GM21515 (cell line): ENCODE measurements around the gene FBXO7.

ENCODE experiments used
- ATAC-seq: cut with Tn5 transposase; IDR thresholded peaks from one replicate; pipeline ENCODE4 v1.9.1; 2021; ENCODE audit not compliant: unreplicated experiment

FBXO7 gene

DNA sequence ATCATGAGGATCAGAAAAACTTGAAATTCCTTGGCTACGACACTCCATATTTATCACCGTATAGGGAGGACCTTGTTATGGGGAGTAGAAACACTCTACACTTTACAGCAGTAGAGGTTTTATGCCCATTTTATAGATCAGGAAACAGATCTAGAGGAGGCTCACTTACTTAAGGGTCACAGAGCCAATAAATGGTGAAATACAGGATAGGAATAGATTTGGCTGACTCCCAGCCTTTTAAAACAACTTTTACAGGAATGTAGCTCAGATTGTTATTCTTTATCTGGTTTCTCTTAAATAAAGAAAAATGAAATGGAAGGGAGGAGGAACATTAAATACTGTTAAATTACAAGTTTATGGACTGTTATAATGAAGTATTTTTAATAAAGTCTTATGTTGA is 14.8 kb downstream of the FBXO7 start:
- no peak for ATAC-seq

DNA sequence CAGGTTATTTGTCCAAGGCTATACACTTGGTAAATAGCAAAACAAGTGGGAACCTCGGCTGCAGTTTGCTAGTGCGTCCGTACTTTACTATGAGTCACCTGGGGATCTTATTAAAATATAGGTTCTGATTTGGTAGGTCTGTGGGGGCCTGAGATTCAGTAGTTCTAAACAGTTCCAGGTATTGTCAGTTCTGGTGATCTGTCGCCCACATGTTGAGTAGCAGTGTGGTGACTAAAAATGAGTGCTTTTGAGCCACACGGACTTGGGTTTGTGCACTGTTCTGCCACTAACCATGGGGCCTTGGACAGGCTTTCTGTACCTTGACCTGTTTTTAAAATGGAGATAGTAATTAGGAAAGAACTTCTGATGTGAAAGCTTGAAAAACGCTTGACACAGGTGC is 15.7 kb downstream of the FBXO7 start:
- no peak for ATAC-seq

DNA sequence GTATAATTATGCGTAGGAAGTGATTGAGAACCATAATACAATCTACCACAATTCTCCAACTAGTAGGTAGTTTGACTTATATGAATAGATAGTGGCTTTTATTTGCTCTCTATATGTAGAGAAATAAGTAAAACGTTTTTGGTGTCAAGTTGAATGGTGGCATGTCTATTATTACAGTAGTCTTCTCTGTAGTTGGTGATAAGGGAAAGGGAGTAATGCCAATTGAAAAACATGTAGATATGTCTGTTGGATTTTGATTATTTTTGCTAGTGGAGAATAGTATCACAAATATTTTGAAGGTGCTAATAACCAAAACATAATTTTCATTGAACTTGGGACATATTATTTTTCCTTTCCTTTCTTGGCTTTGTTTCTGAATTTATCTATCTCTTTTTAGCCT is 17.5 kb downstream of the FBXO7 start:
- no peak for ATAC-seq

DNA sequence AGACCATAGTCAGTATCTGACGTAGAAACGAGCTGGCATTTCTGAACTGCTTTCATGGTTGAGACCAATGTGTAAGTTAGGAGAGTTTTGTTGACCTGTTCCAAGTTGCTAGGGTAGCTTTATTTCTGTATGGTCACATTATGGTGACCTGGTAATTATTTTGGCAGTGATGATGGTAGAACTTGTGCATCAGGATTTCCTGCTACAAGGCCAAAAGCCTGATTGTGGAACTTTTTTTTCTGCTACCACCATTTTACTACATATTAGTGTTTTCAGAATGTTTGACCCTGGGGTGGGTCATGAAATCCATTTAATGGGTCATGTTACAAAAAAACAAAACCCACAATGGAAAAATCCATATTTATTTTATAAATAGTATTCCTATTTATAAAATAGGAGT is 18.9 kb downstream of the FBXO7 start:
- no peak for ATAC-seq

DNA sequence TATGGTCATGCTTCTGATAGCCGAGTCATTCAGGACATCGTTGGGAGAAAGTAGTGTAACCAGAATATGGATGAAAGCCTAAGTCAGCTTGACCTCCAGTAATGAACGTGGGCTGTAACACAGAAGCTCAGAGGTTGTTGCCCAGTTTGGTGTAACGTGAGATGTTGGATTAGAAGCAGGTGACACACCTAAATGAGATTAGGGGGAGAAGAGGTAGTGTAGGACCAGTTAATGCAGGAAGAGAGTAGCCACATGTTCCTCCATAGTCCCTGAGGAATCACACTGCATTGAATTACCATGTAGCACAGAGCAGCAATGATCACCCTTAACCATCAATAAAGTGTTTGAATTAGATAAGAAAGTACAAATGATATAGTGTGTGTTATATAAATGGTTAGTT is 20.4 kb downstream of the FBXO7 start:
- no peak for ATAC-seq

DNA sequence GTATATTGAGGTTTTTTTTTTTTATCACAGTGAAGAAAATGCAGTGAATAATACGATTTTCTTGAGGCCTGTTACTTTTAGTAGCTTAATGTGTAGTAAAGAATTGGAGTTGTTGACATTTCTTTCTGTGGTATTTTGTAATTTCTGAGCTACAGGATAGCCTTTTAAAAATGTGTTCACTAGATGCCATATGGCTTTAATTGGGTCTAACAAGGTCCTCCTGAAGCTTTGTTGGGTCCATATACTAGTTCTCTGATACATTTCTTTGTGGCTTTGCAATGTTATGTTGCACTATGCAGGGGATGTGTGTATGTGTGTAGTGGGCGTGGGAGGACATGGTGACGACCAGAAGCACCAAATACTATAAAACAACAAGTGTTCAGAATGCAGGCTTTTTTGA is 25.1 kb downstream of the FBXO7 start:
- ATAC-seq: no peak

DNA sequence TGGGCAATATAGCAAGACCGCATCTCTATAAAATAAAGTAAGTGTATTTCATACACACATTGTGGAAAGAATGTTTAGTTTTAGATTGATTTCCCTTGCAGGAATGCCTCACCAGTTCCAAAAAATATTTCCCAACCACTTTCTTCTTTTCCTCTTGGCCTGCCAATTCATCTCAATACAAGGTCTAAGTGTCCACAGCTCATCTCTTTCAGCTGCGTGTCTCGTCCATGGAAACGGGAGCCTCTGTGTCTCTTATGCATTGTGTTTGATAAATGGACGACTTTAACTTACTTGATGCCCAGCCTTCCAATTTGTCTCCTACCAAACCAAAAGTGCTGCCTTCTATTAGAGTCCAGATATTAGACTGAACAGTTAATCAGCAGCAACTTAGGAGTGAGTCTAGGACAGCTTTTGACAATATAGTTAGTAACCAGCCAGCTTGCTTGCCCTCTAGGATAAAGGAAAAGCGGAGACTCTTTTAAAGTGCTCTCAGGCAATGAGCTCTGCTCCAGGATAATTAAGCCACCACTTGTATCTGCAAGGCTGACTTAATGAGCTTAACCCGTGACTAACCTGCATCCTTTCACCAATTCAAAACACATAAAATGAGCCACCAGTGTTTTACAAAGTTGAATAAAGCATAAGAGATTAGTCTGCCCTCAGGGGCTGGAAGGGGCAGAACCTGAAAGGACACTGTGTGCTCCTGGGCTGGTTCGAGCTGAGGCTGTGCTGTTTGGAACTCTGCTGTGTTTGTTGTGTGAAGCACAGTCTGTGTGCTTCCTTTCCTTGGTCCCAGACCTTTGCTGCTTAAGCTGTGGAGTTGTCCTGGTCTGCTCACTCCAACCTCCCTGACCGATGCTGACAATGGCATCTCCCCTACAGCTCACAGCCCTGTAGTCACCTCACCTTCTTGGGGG is 27.5 kb downstream of the FBXO7 start:
- ATAC-seq: no peak

DNA sequence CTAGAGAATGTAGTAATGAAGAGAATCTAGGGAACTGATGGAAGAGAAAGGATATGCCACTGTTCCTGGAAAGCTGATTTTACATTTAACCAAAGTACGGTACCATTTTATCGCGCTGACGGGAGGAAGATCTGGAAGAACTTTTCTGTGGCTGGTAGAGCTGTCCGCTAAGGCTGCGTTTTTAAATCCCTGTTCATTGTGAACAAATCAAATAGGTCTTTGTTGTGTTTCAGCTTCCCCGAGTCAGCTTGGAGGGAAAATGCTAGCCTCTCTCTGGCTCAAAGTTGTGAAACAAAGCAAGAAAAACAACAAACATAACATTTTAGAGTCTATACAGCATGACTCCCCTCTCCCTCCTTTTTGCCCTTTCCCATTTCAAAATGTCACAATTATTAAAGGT is 34.4 kb downstream of the FBXO7 start:
- no peak for ATAC-seq

DNA sequence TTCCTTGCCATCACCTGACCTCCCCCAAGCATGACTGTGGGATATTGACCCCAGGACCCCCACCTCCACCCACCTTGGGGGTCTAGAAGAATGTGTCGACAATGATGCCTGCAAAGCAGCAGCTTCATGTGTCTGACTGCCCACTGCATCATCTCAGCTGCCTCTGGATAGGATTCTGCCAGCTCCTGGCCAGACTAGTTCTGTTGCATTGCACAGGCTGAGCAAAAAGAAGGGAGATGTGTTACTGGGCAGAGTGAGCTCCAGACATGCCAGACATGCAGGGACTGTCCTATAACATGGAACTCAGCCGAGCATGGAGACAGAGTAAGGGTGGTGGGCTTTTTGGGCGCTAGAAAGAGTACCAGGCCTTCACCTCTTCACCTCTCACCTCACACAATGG is 36.7 kb downstream of the FBXO7 start:
- ATAC-seq: no peak

DNA sequence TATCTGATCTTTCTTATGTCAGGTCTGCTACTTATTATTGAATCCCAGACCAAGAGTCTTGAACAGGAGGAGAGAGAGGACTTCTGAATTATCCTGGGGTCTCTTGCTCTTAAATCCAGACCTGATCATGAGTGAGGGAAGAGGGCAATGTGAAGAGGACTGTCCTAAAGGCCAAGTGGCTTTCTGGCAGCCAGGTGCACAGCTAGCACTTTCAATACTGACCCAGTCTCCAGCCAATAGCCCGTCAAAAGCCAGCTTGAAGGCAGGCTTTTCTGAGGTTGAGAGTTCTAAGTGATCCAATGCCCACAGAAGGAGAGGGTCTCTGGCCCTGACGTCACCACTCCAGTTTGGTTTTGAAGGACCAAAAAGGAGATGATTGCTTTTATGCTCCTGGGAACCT is 37.2 kb downstream of the FBXO7 start:
- no peak for ATAC-seq

DNA sequence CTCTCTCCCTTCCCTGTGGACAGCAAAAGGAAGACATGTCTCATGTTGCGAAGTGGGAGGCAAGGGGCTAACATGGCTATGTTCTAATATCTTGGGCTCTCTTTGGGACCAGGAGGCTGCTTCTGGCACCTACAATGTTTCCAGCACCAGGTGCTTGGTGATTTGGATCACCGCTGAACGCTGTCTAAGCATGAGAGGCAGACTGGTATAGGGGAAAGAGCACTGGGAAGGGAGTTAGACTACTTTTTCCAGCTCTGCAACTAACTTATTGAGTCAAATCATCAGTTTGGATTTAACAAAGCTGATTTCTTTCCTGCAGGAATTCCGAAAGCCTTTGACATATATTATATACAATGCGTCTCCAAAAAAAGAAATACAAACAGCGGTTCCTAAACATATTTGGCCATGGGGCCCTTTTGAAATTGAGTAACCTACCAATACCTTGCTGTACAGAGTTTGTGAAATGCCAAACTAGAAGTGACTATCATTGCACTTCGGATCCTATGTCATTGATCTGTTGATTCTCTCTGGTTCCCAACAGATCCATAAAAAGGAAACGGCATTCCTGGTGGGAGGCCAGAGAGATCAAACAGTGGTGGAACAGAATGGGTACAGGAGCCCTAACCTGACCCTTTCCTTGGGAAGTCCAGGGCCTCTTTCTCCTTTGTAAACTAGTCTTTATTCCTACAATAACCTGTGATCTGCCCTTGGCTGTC is 37.8 kb downstream of the FBXO7 start:
- ATAC-seq: no peak

DNA sequence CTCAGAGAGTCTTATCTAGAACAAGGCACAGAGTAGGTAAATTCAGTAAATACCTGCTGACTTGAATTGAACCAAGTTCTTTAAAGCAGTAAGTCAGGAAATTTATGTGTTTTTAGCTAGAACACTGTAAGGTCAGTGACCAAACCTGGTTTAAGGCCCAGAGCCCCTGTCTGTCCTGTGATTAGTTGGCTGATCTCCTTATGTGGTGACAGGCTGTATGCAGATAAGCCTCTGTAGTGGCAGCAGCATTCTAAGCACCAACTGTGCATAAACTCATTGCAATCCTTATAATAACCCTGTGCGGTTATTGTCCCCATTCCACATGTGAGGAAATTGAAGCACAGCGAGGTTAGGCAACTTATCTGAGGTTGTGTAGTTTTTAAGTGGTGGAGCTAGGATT is 40.5 kb downstream of the FBXO7 start:
- no peak for ATAC-seq

DNA sequence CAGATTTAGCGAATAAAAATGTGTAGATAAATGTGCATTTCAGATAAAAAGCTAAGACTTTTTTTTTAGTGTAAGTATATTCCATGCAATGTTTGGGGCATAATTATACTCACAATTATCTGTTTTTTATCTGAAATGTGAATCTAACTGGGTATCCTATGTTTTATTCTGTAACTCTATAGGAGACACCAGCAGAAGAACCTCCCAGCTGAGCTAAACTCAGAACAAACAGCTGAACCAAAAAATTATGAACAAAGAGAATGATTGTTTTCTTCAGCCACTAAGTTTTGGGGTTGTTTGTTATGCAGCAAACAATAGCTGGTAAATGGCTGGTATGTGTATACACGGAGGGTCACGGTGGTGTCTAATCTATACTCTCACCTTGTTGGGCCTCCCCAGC is 42.9 kb downstream of the FBXO7 start:
- ATAC-seq: no peak

DNA sequence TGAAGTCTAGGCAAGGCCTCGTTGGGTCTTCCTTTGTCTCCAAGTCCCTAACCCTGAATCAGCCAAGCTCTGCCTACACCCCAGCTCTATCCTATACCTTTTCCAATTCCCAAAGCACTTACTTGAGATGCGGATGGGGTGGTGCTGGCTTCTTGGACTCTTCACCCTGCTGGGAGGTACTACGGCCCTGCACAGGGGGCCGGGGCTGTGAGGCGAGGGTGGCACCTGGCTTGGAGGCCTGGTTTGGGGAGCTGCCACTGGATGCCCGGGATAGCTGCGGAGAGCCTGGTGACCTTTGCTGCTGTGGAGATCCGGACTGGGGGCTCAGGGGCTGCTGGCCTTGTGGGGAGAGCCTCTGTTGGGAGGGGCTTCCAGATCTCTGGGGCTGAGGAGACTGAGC is 43.3 kb downstream of the FBXO7 start:
- ATAC-seq: no peak

DNA sequence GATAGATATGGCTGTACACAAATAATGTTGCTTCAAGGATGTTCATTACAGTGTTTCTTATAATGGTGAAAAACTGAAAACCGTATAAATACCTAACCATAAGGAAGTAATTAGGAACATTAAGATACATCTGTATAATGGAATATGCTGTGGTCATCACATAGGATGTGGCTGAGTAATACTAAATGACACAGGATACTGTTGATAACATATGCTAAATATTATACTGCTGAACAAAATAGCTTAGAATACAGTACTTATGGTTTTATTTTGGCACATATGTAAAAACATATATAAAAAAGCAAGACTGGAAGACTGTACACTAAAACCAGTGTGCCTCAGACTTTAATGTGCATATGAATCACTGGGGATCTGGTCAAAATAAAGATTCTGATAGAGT is 43.8 kb downstream of the FBXO7 start:
- no peak for ATAC-seq

DNA sequence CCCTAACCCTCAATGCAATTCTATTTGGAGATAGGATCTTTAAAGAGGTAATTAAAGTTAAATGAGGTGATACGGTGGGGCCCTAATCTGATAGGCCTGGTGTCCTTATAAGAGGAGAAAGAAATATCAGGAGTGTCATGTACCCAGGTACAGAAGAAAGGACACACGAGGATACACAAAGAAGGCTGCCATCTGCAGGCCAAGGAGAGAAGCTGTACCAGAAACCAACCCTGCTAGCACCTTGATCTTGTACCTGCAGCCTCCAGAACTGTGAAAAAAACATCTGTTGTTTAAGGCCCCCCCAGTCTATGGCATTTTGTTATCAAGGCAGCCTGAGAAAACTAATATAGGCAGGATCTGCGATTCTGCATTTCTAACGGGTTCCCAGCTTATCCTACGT is 44.2 kb downstream of the FBXO7 start:
- no peak for ATAC-seq

DNA sequence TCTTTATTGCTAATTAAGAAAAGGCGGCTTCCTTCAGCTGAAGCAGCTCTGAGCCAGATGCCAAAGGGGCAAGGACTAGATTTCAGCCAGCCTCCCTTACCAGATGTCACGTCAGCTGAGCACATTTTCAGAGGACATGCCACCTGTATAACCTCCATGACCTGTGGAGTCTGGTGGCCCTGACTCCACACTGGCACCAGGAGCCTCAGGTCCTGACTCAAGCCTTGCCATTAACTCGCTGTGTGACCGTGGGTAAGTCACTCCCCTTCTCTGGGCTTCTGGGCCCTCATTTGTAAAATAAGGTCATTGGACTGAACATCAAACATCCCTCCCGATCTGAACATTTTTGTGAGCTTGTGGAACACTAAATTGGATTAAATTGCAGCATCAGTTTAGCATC is 46.0 kb downstream of the FBXO7 start:
- ATAC-seq: no peak

DNA sequence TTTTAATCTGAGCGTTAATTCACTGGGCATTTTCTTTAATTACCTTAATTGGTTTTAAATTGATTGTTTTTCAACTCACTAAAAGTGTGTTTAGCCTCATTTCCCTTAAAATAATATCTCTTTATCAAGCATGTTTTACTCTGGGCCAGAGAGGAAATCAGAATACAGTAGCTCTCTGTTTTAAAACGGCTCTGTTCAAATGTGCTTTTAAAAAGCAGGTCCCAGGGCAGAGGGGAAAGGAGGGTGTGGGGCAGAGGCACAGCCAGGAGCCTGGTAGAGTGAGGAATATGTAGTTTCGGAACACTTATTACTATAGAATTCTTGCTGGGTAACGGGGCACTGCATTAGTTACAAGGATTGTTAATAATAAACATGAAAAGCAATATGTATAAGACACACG is 47.6 kb downstream of the FBXO7 start:
- no peak for ATAC-seq

DNA sequence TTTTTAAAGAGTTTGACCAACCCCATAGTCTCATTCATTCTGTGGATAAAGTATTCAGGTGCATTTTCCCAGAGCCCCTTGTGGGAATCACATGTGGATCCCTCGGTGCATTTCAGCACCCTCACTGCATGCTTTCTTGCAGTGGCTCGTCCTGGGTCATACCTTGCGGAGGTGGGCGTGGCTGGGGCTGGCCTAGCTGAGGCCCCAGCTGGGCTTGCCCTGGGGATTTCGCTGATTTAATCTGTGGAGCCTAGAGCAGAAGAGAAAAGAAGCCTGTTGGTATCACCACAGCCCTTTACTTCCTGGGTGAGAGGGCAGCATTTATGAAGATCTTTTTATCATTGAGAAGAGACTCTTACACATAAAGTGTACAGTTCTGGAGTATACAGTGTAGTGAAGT is 53.1 kb downstream of the FBXO7 start:
- ATAC-seq: no peak

DNA sequence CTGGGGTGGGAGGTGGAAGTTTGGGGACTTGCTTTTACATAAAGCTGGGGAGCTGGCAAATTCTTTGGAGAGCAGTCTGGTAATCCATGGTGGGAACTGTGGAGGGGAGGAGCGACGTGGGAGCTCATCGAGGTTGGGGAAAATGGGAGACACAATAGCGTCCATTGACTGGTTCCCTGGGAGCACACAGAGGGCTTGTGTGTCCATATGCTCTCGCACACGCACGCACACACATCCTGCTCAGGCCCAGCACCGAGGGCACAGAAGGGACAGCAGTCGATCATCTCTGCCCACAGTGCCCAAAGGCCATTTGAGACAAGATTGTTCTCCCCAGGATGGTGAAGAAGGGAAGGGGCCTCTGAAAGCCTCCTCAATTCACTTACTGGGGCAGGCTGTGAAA is 53.7 kb downstream of the FBXO7 start:
- ATAC-seq: no peak

DNA sequence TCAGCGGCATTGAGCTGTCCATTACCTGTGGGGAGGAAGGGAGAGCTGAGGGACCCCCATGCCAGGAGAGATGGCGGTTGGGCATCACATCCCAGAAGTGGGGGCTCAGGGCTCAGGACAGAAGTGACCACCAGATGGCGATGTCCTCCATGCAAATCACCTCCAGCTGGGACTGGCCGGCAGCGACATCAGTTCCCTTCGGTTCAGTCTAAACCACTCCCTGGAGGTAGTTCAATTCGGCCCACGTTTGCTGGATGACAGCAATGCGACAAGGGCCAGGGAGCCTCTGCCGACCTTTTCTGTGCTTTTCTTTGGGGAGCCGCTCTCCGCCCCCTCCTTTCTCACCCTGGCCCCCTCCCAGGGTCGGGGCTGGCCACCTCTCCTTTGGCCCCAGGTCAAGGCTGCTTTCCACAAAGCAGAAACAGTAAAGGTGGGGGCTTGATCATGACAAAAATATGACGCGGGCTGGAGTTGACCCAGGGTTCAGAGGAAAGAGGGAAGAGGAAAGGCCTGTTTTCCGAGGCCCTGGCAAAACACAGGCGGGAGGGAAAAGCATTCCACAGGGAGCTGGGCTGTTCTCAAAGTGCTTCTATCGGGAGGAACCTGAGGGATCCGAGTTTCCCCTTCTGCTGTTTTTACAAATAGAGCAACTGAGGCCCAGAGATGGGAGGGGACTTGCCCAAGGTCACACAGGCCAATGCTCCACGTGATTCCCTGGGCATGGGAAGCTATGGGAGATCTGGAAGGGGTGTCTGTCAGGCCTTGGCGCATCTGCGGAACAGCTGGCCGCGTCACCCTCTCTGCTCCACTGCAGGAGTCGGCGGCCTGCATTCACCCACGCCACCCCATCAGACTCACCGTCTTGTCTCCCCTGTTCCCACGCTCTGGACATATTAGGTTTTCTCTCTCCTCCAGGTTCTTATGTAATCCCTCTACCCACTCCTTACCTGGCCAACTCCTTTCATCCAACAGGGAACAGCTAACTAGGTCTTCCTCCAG is 54.7 kb downstream of the FBXO7 start:
- ATAC-seq: no peak
